Panc1 (cell line): Measurements from ENCODE around the gene CHST6. TPM values are rescaled to one million over a fixed set of nuclear protein-coding genes. Genes with fewer than 3 reads are reported as not detected.
"Not testable (repeated sequence)": the region's sequence is repeated elsewhere in the genome, so short reads cannot be mapped to it uniquely, and the experiment has no call there.

Experiments used
- ATAC-seq: fragments of 200-7000 bp; cut with Tn5 transposase; 2 replicates; pipeline ENCODE4 v1.9.1; 2020; ENCODE audit warnings: mild to moderate bottlenecking, moderate library complexity
- BruUV-seq: library from RNA; stranded (reverse); fragments of 400-500 nt; replicated peaks from 2 replicates; lab custom pipeline; 2021; lab: Mats Ljungman, UMichigan
- CTCF ChIA-PET: fragments of 300-600 bp; sonication (Branson Sonifier 250); formaldehyde crosslinking; loops from one replicate; lab custom pipeline; 2022; ENCODE audit warnings: antibody characterized with exemption; lab: Charles Lee
- POLR2A ChIA-PET: fragments of 300-600 bp; sonication (Branson Sonifier 250); formaldehyde crosslinking; loops from one replicate; lab custom pipeline; 2022; ENCODE audit warnings: antibody characterized with exemption; lab: Charles Lee
- DNase-seq: peaks from one replicate; pipeline ENCODE4 v3.0.0-alpha.2; 2010; ENCODE audit warnings: low read depth, low spot score
- H3K27ac ChIP-seq: 2 replicates; pipeline ENCODE4 v1.5.1; 2011; ENCODE audit warnings: mild to moderate bottlenecking, low read length, inconsistent platforms
- H3K27me3 ChIP-seq: fragments of 200-500 bp; sonication (Bioruptor generic); 2 replicates; pipeline ENCODE4 v1.6.0; 2014; ENCODE audit warnings: low read length, inconsistent platforms; ENCODE audit not compliant: control insufficient read depth, insufficient read depth
- H3K36me3 ChIP-seq: fragments of 200-500 bp; sonication (Bioruptor generic); 2 replicates; pipeline ENCODE4 v1.5.1; 2014; ENCODE audit warnings: inconsistent platforms, mild to moderate bottlenecking, low read length, moderate library complexity; ENCODE audit not compliant: control insufficient read depth, insufficient read depth
- H3K4me1 ChIP-seq: 2 replicates; pipeline ENCODE4 v1.5.1; 2011; ENCODE audit warnings: inconsistent platforms, mild to moderate bottlenecking, low read length, moderate library complexity; ENCODE audit not compliant: control insufficient read depth, insufficient read depth
- H3K4me3 ChIP-seq, 2 experiments: 2 replicates each; pipeline ENCODE4 v1.5.1; 2011 to 2012; ENCODE audit warnings: low read depth in 2 of 2, low read length in 2 of 2, mild to moderate bottlenecking in 2 of 2, inconsistent platforms in 1 of 2, moderate library complexity in 1 of 2
- H3K9me3 ChIP-seq: fragments of 200-500 bp; sonication (Bioruptor generic); 2 replicates; pipeline ENCODE4 v1.5.1; 2014; ENCODE audit warnings: low read depth, mild to moderate bottlenecking, inconsistent platforms, low read length, moderate library complexity; ENCODE audit not compliant: control insufficient read depth, insufficient read depth
- CTCF ChIP-seq: fragments of 450-650 bp; IDR thresholded peaks from 2 replicates; pipeline ENCODE4 v1.5.1; 2017; ENCODE audit warnings: mild to moderate bottlenecking
- POLR2AphosphoS5 ChIP-seq: IDR thresholded peaks from 2 replicates; pipeline ENCODE4 v1.6.1; 2012; ENCODE audit warnings: mild to moderate bottlenecking, low read depth, low read length, moderate library complexity
- SIN3A ChIP-seq: IDR thresholded peaks from 2 replicates; pipeline ENCODE4 v1.6.1; 2012; ENCODE audit warnings: low read depth, mild to moderate bottlenecking, low read length, moderate library complexity, borderline replicate concordance; ENCODE audit not compliant: insufficient read depth
- TCF7L2 ChIP-seq: IDR thresholded peaks from 2 replicates; pipeline ENCODE4 v1.6.1; 2011; ENCODE audit warnings: mild to moderate bottlenecking, low read depth, low read length, inconsistent platforms
- in situ Hi-C: cut with HindIII; loops from 2 replicates; pipeline ENCODE4 v1.10.0; 2016; ENCODE audit warnings: low sequenced_read_pairs, low pct_unique_long_range_greater_than_20kb
- intact Hi-C: fragments of 100-400 bp; cut with micrococcal nuclease; formaldehyde crosslinking; loops from one replicate; pipeline ENCODE4 v1.10.0; 2022; ENCODE audit not compliant: unreplicated experiment
- total RNA-seq: library from RNA; stranded (reverse); gene quantifications from one replicate; pipeline ENCODE4 v1.2.1, GENCODE V29; 2021; ENCODE audit not compliant: unreplicated experiment
- TF ChIP-seq, protein P1 (sequence below), 2 experiments: IDR thresholded peaks; 2 replicates each; pipeline ENCODE4 v1.6.1; 2011 to 2012; ENCODE audit warnings: low read depth in 2 of 2, control low read depth in 1 of 2, low read length in 1 of 2, mild to moderate bottlenecking in 1 of 2, moderate library complexity in 1 of 2; ENCODE audit not compliant: insufficient read depth in 1 of 2

Gene CHST6
- total RNA-seq, 1 experiment from 2014 or later: 0.05 TPM

DNA sequence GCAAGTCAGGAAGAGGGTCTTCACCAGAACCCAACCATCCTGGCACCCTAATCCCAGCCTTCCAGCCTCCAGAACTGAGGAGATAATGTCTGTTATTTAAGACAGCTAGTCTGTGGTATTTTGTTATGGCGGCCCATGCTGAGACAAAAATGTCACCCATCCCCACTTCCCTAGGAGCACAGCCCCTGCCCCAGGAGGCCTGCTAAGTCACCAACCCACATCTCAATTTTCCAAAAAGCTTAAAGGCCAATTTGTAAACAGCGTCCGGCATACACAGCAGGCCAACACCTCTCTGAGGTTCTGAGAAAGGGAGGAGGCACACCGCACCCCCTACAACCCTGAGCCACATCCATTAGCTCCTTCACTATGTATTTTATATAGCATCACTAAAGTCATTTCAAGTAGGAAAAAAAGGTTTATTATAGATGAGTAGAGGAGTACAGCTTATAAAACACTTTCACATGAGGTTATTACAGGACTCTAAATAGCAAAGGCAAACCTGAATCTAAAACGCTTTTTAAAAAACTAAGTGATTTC, 37.7 kb downstream of the CHST6 start:
- Histone ChIP-seq H3K36me3 (no peaks in the 10 kb centered on the region), H3K4me1 (no peaks in the 10 kb centered on the region; the same call in 1 of the 2 replicates), H3K4me3 (no peak overlapping the region), H3K27me3 (no peaks in the 10 kb centered on the region), H3K27ac (no peak overlapping the region), H3K9me3 (no peaks in the 10 kb centered on the region)
- POLR2A ChIA-PET: no interaction called here
- CTCF ChIA-PET: no interaction called here
- in situ Hi-C loops: no loop called here
- DNase-seq (no peak), ATAC-seq (no peak)
- BruUV-seq: no TSS peak
- no peak for TF ChIP-seq POLR2AphosphoS5
- no peak for TF ChIP-seq TCF7L2
- no peak for TF ChIP-seq SIN3A
- TF ChIP-seq, protein P1, sequence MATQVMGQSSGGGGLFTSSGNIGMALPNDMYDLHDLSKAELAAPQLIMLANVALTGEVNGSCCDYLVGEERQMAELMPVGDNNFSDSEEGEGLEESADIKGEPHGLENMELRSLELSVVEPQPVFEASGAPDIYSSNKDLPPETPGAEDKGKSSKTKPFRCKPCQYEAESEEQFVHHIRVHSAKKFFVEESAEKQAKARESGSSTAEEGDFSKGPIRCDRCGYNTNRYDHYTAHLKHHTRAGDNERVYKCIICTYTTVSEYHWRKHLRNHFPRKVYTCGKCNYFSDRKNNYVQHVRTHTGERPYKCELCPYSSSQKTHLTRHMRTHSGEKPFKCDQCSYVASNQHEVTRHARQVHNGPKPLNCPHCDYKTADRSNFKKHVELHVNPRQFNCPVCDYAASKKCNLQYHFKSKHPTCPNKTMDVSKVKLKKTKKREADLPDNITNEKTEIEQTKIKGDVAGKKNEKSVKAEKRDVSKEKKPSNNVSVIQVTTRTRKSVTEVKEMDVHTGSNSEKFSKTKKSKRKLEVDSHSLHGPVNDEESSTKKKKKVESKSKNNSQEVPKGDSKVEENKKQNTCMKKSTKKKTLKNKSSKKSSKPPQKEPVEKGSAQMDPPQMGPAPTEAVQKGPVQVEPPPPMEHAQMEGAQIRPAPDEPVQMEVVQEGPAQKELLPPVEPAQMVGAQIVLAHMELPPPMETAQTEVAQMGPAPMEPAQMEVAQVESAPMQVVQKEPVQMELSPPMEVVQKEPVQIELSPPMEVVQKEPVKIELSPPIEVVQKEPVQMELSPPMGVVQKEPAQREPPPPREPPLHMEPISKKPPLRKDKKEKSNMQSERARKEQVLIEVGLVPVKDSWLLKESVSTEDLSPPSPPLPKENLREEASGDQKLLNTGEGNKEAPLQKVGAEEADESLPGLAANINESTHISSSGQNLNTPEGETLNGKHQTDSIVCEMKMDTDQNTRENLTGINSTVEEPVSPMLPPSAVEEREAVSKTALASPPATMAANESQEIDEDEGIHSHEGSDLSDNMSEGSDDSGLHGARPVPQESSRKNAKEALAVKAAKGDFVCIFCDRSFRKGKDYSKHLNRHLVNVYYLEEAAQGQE (IDR thresholded peaks at IDR 0.05; ENCODE audit: insufficient read depth in 1 of 2, low read depth in 2 of 2, low read length in 1 of 2): no peak
- no peak for TF ChIP-seq CTCF
- intact Hi-C loops: no loop called here

DNA sequence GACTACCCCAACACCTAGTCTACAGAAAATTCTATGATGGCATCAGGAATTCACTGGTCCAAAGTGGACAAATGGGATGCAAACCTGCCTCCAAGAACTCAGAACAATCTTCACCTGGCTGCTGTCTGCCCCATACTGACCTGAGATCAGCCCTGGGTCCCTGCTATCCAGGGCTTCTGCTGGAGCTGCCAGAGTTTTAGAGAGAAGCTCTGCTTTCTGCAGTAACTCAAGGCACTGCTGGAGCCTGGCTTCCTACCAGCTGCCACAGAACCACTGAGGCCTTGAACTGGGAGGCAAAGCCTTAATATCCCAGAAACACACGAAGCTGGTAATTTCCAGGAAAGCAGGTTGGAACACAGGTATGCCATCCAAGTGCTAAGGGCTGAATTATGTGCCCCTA, 38.3 kb downstream of the CHST6 start:
- intact Hi-C loops: no loop called here
- H3K4me1 ChIP-seq: no peaks in the 10 kb centered on the region; the same call in 1 of the 2 replicates
- H3K9me3 ChIP-seq: no peaks in the 10 kb centered on the region
- ChIA-PET POLR2A (no interaction called here), CTCF (no interaction called here)
- TF ChIP-seq SIN3A: no peak
- no peak for TF ChIP-seq POLR2AphosphoS5
- no peak for TF ChIP-seq CTCF
- no peaks in the 10 kb centered on the region for H3K36me3 ChIP-seq
- no peak overlapping the region for H3K27ac ChIP-seq
- in situ Hi-C loops: no loop called here
- no peak overlapping the region for H3K4me3 ChIP-seq
- DNase-seq (no peak), ATAC-seq (no peak)
- no TSS peak for BruUV-seq
- no peaks in the 10 kb centered on the region for H3K27me3 ChIP-seq

- H3K27ac ChIP-seq, H3K4me3 ChIP-seq, in situ Hi-C loops, H3K9me3 ChIP-seq, intact Hi-C loops, CTCF ChIA-PET, H3K27me3 ChIP-seq, DNase-seq, H3K4me1 ChIP-seq, H3K36me3 ChIP-seq, ATAC-seq, BruUV-seq: not testable (repeated sequence)
- POLR2A ChIA-PET: interaction anchor here (1.0 kb wide), 1 partner anchor 12 kb away, joined by 4 read pairs; no protein-coding TSS in a partner anchor
Observed at GRCh38 chr16:75456486-75456885, 38.8 kb downstream of the CHST6 start.
